ENCODE results near the gene ATP2B2.
"Not testable (repeated sequence)": the region's sequence is repeated elsewhere in the genome, so short reads cannot be mapped to it uniquely, and the experiment has no call there.

Gene ATP2B2

DNA sequence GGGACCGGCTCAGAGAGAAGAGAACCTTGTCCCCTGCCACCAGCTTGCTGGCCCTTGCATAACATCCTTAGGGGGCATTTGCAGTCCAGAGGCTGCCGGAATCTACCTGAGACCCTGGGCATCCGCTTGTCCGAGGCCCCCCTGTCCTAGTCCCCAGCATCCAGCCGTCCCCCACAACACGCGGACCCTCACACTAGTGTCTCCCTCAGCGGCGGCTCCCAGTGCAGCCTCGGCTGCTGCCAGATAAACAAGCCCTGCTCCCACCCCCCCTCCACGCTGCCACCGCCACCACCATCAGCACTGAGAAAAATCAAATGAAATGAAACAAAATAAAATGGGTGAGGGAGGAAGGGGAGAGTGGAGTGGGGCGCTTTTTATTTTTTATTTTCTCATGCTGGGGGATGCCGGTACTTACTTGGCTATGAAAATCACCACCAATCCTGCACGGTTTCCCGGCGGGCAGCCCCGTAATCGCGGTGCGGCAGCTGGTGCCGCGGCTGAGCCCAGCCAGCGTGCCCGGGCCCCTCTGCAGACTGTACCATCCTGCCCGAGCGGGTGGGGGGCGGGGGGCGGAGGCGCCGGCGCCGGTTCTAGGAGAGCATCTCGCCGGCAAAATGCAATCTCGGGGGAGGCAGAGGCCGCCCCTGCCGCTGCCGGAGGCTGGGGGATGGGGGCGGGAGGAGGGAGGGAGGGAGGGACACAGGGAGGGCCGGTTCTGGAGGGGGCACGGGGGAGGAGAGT lies at the start of gene ATP2B2:
Gene ATP2B2, minus strand, starts transcription at position 537 of the 741 bp plus-strand sequence. CDS start 56,043 bp downstream, outside the sequence.
- DNase-seq = no peak

DNA sequence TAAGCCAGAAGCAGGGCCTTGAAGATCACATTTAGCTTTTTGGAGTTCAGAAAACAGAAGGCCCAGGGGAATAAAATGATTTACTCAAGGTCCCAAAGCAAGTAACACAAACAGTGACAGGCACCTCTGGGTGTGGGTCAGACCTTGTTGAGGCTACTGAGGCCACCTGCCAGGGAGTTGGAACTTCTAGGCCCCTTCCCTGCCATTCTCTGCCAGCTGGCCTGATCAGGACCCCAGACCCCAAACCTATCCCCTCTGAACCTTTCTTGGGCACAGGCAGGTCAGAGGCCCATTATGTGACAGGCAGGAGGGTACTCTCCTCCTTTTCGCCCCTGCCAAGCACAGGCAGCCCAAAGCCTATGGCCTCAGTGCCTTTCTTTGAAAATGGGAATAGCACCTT lies 49.4 kb upstream of the ATP2B2 start:
- DNase-seq = no peak

GRCh38 chr3:10554236-10554611 lies 48.8 kb upstream of the ATP2B2 start:
- DNase-seq = no peak

DNA sequence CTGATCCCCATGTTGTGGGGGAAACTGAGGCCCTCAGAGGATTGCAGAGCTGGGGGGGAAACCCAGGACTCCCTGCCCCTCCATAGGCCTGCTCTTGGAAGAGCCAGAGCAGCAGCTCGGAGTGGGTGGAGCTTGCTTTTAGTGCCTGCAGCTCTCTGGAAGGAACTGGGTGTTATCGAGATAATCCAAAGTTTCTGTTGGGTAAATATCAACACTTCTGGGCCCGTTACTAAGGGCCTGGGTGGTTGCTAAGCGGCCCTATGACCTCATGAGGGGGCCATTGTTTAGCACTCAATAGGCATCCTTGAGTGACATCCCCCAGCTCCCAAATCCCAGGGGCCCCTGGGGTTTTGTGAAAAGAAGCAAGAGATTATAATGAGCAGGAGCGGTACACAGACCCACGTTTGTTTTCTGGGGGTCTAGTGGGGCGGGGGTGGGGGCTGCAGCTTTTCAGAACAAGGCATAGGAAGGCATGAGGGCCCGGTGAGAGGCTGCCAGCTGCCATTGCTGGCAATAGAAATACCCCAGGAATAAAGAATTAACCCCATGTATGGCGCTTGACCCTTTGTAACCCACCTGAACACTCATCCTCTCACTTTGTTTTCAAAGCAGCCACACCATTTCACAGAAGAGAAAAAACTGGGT lies 48.3 kb upstream of the ATP2B2 start:
- no peak for DNase-seq

GRCh38 chr3:10552631-10552943 lies 47.2 kb upstream of the ATP2B2 start:
- no peak for DNase-seq

GRCh38 chr3:10551821-10552630 lies 46.6 kb upstream of the ATP2B2 start:
- DNase-seq = no peak

DNA sequence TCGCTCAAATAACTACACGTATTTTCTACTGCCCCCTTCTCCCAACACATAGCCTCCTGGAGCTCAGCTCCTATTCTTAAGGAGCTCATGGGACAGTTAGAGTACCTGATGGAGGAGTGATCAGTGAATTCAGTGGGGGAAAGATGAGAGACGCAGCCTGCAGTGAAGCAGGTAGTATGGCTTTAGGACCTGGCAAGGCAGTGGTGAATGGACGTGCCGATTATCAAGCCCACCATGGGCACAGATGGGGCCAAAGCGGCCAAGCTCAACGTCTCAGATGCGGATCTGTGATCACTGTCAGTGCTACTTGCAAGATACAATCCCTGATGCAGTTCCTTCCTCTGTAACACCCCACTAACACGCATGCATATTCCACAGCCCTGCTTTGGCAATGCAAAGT lies 45.8 kb upstream of the ATP2B2 start:
- no peak for DNase-seq

DNA sequence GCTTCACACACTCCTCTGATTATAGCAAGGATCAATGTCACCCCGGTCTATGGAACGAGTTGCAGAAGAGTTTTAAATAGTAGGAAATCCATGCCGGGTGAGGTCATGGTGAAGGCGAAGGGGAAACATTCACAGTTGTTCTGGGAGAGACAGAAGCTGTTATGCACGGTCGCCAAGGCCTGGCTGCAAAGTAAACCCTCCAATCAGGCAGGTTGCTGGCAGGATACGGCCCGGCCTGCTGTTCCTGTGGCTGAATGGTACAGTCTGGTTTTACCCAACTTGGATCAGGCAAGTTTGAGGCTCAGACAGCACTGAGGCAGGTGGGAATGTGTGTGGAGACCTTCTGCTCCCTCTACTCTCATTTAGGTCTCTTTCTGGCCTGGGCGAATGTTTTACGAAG lies 45.3 kb upstream of the ATP2B2 start:
- DNase-seq = no peak

- DNase-seq = no peak
These were observed 44.3 kb upstream of the ATP2B2 start for GRCh38 chr3:10549617-10550230.

DNA sequence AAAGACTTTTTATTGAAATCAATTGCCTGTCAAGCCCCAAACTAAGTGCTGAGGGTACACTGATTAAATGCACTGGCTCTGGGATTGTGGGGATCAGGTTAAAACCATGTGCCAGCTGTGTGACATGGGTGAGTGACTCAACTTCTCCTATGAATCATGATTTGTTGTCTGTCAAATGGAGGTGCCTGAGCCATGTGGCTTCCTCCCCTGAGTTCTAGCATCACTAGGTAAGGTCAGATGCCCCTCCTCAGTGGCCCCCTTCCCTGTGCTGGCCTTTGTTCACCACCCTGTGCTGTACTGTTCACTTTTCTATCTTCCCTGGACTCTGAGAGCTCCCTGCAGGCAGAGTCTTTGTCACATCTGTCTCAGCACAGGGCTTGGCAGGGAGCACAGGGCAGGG lies 43.6 kb upstream of the ATP2B2 start:
- DNase-seq = no peak

GRCh38 chr3:10547841-10548783 lies 42.7 kb upstream of the ATP2B2 start:
- DNase-seq = no peak

- DNase-seq = no peak
These were observed 42.0 kb upstream of the ATP2B2 start for GRCh38 chr3:10547413-10547812.

DNA sequence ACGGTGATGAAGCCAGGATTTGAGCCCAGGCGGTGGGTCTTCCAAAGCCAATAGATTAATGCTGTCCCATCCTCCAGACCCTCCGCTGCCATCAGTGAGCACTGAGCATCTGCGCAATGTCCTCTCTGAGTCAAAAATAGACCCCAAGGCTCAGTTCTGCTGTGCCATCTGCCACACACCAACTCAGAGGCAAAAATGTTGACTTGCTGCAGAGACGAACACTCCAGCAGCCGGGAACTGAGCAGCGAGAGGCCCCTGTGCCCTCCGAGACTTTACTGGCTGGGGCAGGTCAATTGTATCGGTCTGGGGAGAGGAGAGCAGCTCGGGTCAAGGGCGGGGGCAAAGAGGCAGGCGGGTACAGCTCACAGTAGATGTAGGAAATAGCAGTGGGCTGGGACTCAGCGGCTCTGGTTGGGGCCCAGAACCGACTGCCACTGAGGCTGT lies 41.5 kb upstream of the ATP2B2 start:
- DNase-seq = no peak

GRCh38 chr3:10546181-10546624 lies 40.8 kb upstream of the ATP2B2 start:
- no peak for DNase-seq

DNA sequence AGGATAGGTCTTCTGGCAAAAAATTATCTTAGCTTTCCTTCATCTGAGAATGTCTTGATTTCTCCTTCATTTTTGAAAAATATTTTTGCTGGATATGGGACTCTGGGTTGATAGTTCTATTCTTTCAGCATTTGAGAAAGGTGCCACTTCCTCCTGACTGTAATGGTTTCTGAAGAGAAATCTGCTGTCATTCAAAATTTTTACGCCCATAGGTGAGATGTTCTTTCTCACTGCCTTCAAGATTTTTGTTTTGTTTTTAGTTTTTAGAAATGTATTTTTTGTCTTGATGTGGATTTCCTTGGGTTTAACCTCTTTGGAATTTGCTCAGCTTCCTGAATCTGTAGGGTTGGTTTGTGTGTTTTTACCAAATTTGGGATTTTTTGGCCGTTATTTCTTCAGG lies 37.1 kb upstream of the ATP2B2 start:
- no peak for DNase-seq

DNA sequence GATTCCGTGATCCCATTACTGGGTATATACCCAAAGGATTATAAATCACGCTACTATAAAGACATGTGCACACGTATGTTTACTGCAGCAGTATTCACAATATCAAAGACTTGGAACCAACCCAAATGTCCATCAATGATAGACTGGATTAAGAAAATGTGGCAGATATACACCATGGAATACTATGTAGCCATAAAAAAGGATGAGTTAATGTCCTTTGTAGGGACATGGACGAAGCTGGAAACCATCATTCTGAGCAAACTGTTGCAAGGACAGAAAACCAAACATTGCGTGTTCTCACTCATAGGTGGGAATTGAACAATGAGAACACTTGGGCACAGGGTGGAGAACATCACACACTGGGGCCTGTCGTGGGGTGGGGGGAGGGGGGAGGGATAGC lies 35.0 kb upstream of the ATP2B2 start:
- not testable (repeated sequence) for DNase-seq

- DNase-seq = no peak
These were observed 28.7 kb upstream of the ATP2B2 start for GRCh38 chr3:10534066-10534465.

DNA sequence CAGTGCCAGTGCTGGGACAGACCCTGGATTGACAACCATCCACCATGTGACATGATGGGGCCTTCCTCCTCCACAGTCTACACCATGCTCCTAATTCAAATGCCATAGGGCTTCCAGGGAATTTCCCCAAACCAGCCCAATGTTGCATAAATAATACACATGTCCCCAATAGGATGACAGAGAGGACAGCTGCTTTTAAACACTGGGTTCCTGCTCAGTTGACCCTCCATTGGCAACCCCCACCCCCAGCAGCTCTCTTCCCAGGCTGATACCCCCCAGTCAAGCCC lies 28.3 kb upstream of the ATP2B2 start:
- DNase-seq = no peak

DNA sequence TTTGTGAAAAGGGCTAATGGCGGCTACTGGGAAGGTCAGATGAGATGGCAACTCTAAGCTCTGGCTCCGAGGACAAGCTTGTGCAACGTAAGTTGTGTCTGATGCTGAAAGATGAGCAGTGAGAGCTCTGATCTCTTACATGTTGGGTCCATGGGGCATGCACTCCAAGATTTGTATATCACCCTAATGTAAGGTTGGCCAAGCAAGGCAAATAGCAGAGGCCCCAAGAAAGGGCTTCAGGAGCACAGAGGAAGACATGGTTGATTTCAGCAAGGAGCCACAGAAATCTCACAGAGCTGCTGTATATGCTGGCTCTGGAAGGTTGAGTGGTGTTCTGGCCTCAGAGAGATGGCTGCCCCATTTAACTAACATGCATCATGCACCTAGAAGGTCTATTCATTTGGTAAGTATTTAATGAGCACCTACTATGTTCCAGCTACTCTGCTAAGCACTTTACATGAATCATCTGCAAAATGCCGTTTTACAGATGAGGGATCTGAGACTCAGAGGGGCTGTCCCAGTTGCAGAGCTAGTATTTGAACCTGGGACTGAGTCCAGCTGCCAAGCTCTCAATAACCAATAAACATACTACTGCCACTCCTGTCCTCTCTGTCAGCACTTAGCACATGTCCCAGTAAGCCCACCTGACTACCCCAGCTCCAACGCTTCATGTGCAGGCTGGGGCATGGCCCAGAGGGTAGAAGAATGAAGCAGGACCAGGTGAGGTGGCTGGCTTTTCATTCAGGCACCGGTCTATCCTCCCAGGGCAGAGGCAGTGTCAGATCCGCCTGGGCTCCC lies 27.8 kb upstream of the ATP2B2 start:
- DNase-seq = no peak

- DNase-seq = no peak
These were observed 25.6 kb upstream of the ATP2B2 start for GRCh38 chr3:10531031-10531430.

DNA sequence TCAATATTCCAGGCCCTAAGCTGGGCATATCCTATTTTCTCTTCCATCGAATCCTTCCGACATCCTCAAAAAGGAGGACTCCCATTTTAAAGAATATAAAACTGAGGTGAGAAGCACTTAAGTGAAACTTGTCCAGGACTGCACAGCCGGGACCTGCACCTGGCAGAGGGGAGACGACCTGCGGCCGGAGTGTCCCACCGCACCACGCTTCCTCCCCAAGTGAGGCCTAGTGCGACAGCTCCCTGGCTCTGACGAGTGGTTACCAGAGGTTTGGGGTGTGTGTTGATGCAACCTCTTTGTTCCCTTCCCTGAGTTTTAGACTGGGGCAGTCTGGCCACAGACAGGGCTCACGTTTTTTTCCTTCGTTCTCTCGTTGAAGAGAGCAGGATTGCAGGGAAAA lies 24.9 kb upstream of the ATP2B2 start:
- no peak for DNase-seq

DNA sequence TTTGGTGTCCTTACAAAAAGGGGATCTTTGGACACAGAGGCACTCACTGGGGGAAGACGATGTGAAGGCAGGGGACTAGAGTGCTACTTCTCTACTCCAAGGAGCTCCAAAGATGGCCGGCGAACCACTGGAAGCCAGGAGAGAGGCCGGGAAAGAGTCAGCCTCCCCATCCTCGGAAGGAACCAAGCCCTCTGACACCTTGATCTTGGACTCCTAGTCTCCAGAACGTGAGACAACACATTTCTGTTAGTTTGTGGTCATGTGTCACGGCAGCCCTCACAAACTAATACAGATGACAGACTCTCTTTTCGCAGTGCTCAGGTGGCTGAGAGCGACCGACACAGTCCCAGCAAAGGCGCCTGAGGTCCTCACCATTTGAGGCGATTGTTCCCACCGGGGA lies 24.4 kb upstream of the ATP2B2 start:
- no peak for DNase-seq

Measured in NCI-H1436 treated with DMSO at 0.1 percent for 48 hours (cell line).